ENCODE measurements around the gene ATOX1.
"Not testable (repeated sequence)": the region's sequence is repeated elsewhere in the genome, so short reads cannot be mapped to it uniquely, and the experiment has no call there.

Gene ATOX1

DNA sequence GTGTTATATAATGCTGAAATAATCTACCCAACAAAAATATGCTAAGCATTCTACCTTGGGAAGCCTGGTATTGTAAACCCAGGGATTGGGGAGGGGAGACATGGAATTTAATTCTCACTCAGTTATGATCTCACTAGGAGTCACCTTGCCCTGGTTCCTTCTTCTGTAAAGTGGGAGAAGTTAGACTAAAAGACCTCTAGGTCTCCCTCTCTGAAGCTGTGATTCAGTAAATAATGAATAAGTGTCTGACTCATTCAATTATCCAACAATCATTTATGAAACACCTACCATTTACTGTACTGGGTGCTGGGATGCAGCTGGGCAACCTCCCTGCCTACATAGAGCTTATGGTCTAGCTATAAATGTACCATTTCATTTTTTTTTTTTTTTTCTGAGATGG lies 51.5 kb downstream of the ATOX1 start:
- H3K4me3 ChIP-seq (ENCODE audit: low read length) = no peak overlapping the region
- no peak for DNase-seq (ENCODE audit: low read depth, low spot score)

DNA sequence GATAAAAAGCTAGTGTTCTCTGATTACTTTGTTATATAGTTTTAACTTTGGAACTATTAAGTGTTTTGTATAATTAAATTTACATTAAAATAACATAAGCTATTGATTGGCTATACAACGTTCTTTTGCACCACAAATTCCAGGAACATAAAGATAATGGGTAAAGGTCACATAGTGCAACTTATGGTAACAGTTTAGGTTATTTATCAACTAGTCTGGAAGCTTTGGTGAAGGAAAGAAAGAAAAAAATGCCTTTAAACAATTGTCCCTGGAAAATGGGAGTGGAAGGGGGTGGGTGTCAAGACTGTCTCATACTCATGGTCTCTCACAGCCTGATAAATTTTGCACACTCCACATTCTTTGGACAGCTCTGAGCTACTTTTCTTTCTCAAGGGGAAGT lies 54.7 kb downstream of the ATOX1 start:
- DNase-seq (ENCODE audit: low read depth, low spot score) = no peak
- H3K4me3 ChIP-seq (ENCODE audit: low read length) = no peak overlapping the region

DNA sequence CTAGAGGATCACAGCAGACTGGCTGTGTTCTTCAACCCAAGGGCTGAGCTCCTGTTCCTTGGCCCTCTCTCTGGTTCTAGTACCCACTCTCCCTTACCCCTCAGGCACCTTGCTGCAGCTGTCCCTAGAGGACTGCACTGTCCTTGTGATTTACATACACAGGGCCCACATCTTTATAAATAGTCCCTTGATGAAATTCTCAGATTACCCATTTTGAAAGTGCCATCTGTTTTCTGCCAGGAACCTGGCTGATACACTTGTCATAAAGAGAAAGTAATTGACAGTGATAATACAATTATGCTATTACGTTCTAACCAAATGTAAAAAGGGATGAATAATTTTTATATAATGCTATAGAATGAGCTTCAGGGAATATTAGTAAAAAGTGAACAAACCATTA lies 55.2 kb downstream of the ATOX1 start:
- H3K4me3 ChIP-seq (ENCODE audit: low read length) = no peak overlapping the region
- DNase-seq (ENCODE audit: low read depth, low spot score) = no peak

DNA sequence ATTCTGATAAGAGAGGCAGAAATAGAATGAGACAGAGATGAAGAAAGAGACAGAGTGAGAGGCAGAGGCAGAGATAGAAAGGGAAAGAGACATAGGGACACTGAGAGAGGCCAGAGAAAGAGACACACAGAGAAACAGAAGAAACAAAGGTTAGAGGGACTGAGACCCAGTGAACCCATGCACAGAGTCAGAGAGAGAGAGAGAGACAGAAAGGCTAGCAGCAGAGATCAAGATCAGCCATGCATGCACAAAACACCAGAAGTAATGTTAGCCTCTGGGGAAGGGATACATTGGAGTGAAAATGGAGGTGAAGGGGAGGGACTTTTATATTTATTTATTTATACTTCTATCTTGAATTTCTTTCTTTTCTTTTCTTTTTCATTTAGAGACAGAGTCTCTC lies 57.6 kb downstream of the ATOX1 start:
- no peak overlapping the region for H3K4me3 ChIP-seq (ENCODE audit: low read length)
- DNase-seq (ENCODE audit: low read depth, low spot score) = no peak

DNA sequence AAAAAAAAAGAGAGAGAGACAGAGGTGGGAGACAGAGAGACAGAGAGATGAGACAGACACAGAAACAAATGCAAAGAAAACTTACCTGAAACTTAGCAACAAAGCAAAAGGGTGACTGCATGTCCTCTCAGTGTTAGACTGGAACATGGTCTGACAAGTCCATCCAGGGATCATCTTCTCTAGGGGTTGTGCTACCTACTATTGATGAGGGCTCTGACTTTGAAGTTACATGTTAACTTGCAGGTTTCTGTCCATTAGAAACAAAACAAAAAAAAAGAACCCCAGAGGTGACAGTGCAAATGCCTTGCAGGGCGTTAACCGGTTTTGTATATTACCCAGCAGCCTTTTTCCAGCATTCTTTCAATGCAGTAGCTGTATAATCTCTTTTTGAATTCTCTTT lies 58.1 kb downstream of the ATOX1 start:
- no peak for DNase-seq (ENCODE audit: low read depth, low spot score)
- H3K4me3 ChIP-seq (ENCODE audit: low read length) = no peak overlapping the region

DNA sequence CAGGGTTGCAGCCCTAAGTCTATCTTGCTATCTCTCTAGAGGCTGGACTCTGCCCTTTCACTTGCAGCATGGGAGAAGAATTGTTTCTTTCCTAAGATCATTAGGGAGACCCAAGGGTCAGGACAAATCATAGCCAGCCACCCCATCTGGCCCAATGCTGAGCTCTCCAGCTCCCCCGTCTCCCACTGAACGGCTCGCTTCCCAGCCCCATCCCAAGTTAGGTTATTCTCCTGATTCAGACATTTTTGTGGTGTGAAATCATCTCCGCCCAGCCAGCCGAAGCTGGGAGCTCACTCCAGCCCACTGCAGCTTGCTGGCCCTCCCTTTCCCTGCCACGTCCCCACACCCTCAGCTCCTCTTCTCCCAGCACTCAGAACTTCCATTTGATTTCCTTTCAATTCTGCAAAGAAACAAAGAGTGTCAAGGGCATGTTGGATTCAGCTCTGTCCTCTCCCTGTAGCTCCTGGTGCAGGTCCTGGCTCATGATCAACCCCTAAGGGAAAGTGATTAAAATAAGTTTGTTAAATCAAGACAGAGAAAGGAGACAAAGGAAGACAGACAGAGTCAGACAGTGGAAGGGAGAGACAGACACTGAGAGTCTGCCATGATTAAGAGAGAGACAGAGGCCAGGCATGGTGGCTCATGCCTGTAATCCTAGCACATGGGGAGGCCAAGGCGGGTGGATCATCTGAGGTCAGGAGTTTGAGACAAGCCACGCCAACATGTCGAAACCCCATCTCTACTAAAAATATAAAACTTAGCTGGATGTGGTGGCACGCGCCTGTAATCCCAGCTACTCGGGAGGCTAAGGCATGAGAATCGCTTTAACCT lies 59.1 kb downstream of the ATOX1 start:
- no peak overlapping the region for H3K4me3 ChIP-seq (ENCODE audit: low read length)
- no peak for DNase-seq (ENCODE audit: low read depth, low spot score)

DNA sequence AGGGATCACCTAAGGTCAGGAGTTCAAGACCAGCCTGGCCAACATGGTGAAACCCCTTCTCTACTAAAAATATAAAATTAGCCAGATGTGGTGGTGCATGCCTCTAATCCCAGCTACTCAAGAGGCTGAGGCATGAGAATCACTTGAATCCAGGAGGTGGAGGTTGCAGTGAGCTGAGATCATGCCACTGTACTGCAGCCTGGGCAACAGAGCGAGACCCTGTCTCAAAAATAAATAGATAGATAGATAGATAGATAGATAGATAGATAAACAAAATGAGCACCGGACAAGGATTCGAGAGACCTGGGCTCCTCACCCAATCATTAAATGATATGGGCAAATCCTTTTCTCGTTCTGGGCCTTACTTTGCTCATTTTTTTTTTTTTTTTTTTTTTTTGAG lies 60.4 kb downstream of the ATOX1 start:
- not testable (repeated sequence) for H3K4me3 ChIP-seq (ENCODE audit: low read length); DNase-seq (ENCODE audit: low read depth, low spot score)

DNA sequence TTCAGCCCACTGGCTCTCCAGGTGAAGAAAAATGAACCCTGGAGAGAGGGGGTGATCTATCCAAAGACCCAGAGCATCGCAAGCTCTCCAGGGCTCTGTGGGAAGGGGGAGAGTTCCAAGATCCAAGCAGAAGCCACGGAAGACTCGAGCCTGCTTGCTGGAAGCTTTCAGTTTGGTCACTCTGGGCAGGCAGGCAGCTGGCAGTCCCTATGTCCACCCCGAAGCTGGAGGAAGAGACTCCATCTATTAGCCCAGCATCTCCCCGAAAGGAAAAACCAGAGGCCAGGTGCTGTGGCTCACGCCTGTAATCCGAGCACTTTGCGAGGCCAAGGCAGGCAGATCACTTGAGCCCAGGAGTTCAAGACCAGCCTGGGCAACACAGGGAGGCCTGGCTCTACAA lies 61.0 kb downstream of the ATOX1 start:
- no peak for DNase-seq (ENCODE audit: low read depth, low spot score)
- no peak overlapping the region for H3K4me3 ChIP-seq (ENCODE audit: low read length)

DNA sequence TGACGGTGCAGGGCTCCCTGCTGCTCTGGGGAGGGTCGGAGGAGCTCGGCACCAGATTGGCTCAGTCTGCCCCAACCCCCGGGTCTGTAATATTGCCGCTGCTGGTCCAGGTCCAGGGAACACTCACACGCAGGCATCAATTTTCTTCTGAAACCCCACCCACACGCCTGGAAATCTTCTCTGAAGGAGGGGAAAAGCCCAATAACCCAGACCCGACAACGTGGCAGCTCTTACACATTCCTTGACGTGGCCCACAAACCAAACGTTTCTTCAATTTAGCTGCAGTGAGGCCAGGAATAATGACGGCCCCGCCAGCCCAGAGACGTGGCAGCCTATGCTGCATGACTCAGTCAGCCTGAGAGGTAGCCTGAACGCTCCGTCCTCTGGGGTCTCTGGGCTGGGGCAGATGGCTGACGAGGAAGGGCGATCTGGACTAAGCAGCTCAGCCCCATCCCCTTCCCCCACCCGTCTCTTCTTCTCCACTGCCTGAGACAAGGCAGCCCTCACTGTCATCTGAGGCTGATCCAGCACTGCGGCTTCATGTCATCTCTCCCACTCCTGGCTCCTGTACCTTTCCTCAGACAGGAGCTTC lies 61.9 kb downstream of the ATOX1 start:
- H3K4me3 ChIP-seq (ENCODE audit: low read length) = no peak overlapping the region
- DNase-seq (ENCODE audit: low read depth, low spot score) = no peak

DNA sequence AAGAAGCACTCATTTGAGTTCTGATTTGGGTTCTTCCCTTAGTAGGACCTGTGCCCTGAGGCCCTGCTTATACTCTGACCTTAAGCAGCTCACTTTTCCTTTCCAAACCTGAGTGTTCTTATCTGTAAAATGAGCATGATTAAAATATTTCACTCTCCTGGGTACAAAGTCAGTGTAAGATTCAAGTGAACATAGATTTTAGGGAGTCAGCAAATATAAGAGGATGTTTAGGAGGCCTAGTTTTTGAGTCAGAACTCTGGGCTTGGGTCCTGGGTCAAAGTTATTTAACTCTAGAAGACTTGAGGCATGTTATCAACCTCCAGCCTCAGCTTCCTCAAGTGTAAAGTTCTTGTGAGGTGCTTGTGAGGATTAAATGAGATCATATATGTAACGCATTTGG lies 63.0 kb downstream of the ATOX1 start:
- no peak overlapping the region for H3K4me3 ChIP-seq (ENCODE audit: low read length)
- no peak for DNase-seq (ENCODE audit: low read depth, low spot score)

DNA sequence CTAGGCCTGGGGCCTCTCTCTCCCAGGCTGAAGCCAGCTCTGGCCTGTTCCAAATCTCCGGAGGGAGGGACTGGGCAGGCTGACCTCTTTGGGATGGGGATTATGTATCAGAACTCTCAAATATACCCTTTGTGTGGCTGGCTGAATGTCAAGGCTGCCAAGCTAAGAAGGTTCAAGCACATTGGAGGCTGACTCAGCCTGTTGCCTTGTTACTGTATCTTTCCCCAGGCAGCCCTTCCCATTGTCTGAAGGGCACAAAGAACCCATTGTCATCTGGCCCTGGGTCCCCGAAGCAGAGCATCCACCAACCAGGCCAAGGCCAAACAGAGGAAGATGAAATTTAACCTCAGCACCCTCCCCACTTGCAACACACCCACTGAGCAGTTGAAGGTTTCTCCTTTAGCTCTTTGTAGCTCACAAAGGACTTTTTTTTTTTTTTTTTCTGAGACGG lies 64.4 kb downstream of the ATOX1 start:
- no peak overlapping the region for H3K4me3 ChIP-seq (ENCODE audit: low read length)
- no peak for DNase-seq (ENCODE audit: low read depth, low spot score)

All from Jurkat, Clone E6-1 (cell line).